Iris pigment epithelial cell (primary cell): ENCODE results near the gene CILP2.

Experiments
- DNase-seq: peaks from one replicate; pipeline ENCODE4 v3.0.0-alpha.2; 2011; ENCODE audit warnings: low read depth

Gene CILP2

GRCh38 chr19:19544257-19544953, 6.3 kb downstream of the CILP2 start:
- DNase-seq, result no peak

GRCh38 chr19:19544954-19545591, 7.0 kb downstream of the CILP2 start:
- DNase-seq, result no peak

GRCh38 chr19:19545707-19546106, 7.6 kb downstream of the CILP2 start:
- DNase-seq, result no peak

GRCh38 chr19:19546751-19547162, 8.7 kb downstream of the CILP2 start:
- DNase-seq, result no peak

- no peak for DNase-seq
These were observed 9.7 kb downstream of the CILP2 start for GRCh38 chr19:19547674-19548336.

- DNase-seq, result no peak
These were observed 11.1 kb downstream of the CILP2 start for GRCh38 chr19:19548915-19549759.

GRCh38 chr19:19549804-19550464, 11.9 kb downstream of the CILP2 start:
- no peak for DNase-seq

- peak; percentile 39 for DNase-seq
These were observed 12.4 kb downstream of the CILP2 start for GRCh38 chr19:19550485-19550929.

- DNase-seq, result no peak
These were observed 13.1 kb downstream of the CILP2 start for GRCh38 chr19:19550972-19551852.

GRCh38 chr19:19551853-19552192, 13.8 kb downstream of the CILP2 start:
- DNase-seq, result peak; percentile 51

- peak; percentile 43 for DNase-seq
These were observed 14.7 kb downstream of the CILP2 start for GRCh38 chr19:19552798-19553197.

GRCh38 chr19:19553670-19554069, 15.6 kb downstream of the CILP2 start:
- no peak for DNase-seq

- DNase-seq, result peak; percentile 29
These were observed 16.3 kb downstream of the CILP2 start for GRCh38 chr19:19554074-19555023.

- DNase-seq, result no peak
These were observed 20.0 kb downstream of the CILP2 start for GRCh38 chr19:19558055-19558454.

GRCh38 chr19:19558636-19559035, 20.6 kb downstream of the CILP2 start:
- no peak for DNase-seq

GRCh38 chr19:19559931-19560330, 21.9 kb downstream of the CILP2 start:
- no peak for DNase-seq

- DNase-seq, result no peak
These were observed 24.0 kb downstream of the CILP2 start for GRCh38 chr19:19561946-19562664.

GRCh38 chr19:19562665-19563347, 24.7 kb downstream of the CILP2 start:
- no peak for DNase-seq
